H9 (cell line): Measurements from ENCODE around the gene PLA2G2C. TPM values are rescaled to one million over a fixed set of nuclear protein-coding genes. Genes with fewer than 3 reads are reported as not detected.

Experiments
- DNase-seq: peaks from one replicate; pipeline ENCODE4 v3.0.0-alpha.2; 2017
- H2AFZ ChIP-seq: one replicate; pipeline ENCODE4 v1.6.1; 2013; ENCODE audit warnings: mild to moderate bottlenecking, low read length, control low read depth, moderate library complexity
- H2AK5ac ChIP-seq: 2 replicates; pipeline ENCODE4 v1.6.1; 2013; ENCODE audit warnings: low read length, control low read depth, mixed read lengths; ENCODE audit not compliant: insufficient read length
- H2BK120ac ChIP-seq: one replicate; pipeline ENCODE4 v1.6.1; 2013; ENCODE audit warnings: low read depth, mild to moderate bottlenecking, low read length, control low read depth, inconsistent platforms; ENCODE audit not compliant: poor library complexity, severe bottlenecking
- H2BK12ac ChIP-seq: 2 replicates; pipeline ENCODE4 v1.6.1; 2013; ENCODE audit warnings: low read length, control low read depth, mixed read lengths, low read depth; ENCODE audit not compliant: insufficient read length
- H2BK15ac ChIP-seq: 2 replicates; pipeline ENCODE4 v1.6.1; 2013; ENCODE audit warnings: low read depth, low read length, control low read depth
- H2BK20ac ChIP-seq: one replicate; pipeline ENCODE4 v1.6.1; 2013; ENCODE audit warnings: low read depth, mild to moderate bottlenecking, low read length, control low read depth, inconsistent platforms; ENCODE audit not compliant: poor library complexity, severe bottlenecking
- H2BK5ac ChIP-seq: 2 replicates; pipeline ENCODE4 v1.6.1; 2013; ENCODE audit warnings: low read length, control low read depth, mixed read lengths; ENCODE audit not compliant: insufficient read length
- H3K14ac ChIP-seq: 2 replicates; pipeline ENCODE4 v1.6.1; 2013; ENCODE audit warnings: low read length, control low read depth; ENCODE audit not compliant: insufficient read depth
- H3K18ac ChIP-seq: 2 replicates; pipeline ENCODE4 v1.6.1; 2013; ENCODE audit warnings: low read depth, mild to moderate bottlenecking, mixed read lengths, low read length, control low read depth; ENCODE audit not compliant: insufficient read length
- H3K23ac ChIP-seq: 2 replicates; pipeline ENCODE4 v1.6.1; 2013; ENCODE audit warnings: low read length, control low read depth, mixed read lengths, low read depth; ENCODE audit not compliant: insufficient read length
- H3K23me2 ChIP-seq: 2 replicates; pipeline ENCODE4 v1.6.1; 2013; ENCODE audit warnings: low read depth, mild to moderate bottlenecking, mixed read lengths, low read length, control low read depth; ENCODE audit not compliant: insufficient read length, poor library complexity, severe bottlenecking
- H3K27ac ChIP-seq: 2 replicates; pipeline ENCODE4 v1.5.1; 2013; ENCODE audit warnings: low read length, control low read depth, mixed read lengths, low read depth; ENCODE audit not compliant: insufficient read length
- H3K27me3 ChIP-seq: 2 replicates; pipeline ENCODE4 v1.6.1; 2013; ENCODE audit warnings: low read length, control low read depth, inconsistent platforms; ENCODE audit not compliant: insufficient read depth
- H3K4ac ChIP-seq: 2 replicates; pipeline ENCODE4 v1.6.1; 2013; ENCODE audit warnings: low read depth, mild to moderate bottlenecking, control low read depth, inconsistent platforms, low read length, moderate library complexity
- H3K4me1 ChIP-seq: 2 replicates; pipeline ENCODE4 v1.6.1; 2013; ENCODE audit warnings: low read length, control low read depth, inconsistent platforms; ENCODE audit not compliant: insufficient read depth
- H3K4me2 ChIP-seq: 2 replicates; pipeline ENCODE4 v1.6.1; 2013; ENCODE audit warnings: low read length, control low read depth, mixed read lengths; ENCODE audit not compliant: insufficient read length, insufficient read depth
- H3K56ac ChIP-seq: 2 replicates; pipeline ENCODE4 v1.6.1; 2013; ENCODE audit warnings: low read depth, mild to moderate bottlenecking, mixed read lengths, low read length, control low read depth; ENCODE audit not compliant: insufficient read length
- H3K79me1 ChIP-seq: 2 replicates; pipeline ENCODE4 v1.6.1; 2013; ENCODE audit warnings: low read depth, mild to moderate bottlenecking, moderate library complexity, low read length, control low read depth, inconsistent platforms; ENCODE audit not compliant: insufficient read depth, poor library complexity, severe bottlenecking
- H3K79me2 ChIP-seq: 2 replicates; pipeline ENCODE4 v1.6.1; 2013; ENCODE audit warnings: low read length, control low read depth, inconsistent platforms; ENCODE audit not compliant: insufficient read depth
- H3K9ac ChIP-seq: 2 replicates; pipeline ENCODE4 v1.6.1; 2013; ENCODE audit warnings: low read length, control low read depth, mixed read lengths; ENCODE audit not compliant: insufficient read length; ENCODE audit errors: extremely low read depth
- H3K9me3 ChIP-seq: one replicate; pipeline ENCODE4 v1.6.1; 2013; ENCODE audit warnings: low read depth, low read length, inconsistent platforms; ENCODE audit not compliant: control insufficient read depth
- H3T11ph ChIP-seq: one replicate; pipeline ENCODE4 v1.6.1; 2013; ENCODE audit warnings: mild to moderate bottlenecking, low read length, control low read depth, inconsistent platforms
- H4K20me1 ChIP-seq: one replicate; pipeline ENCODE4 v1.6.1; 2013; ENCODE audit not compliant: control insufficient read depth, insufficient read length, insufficient read depth
- H4K5ac ChIP-seq: 2 replicates; pipeline ENCODE4 v1.6.1; 2013; ENCODE audit warnings: low read depth, mild to moderate bottlenecking, mixed read lengths, low read length, control low read depth; ENCODE audit not compliant: insufficient read length
- H4K8ac ChIP-seq: replicated peaks from 2 replicates; pipeline ENCODE4 v1.6.1; 2013; ENCODE audit warnings: low read length, control low read depth, mixed read lengths, low read depth; ENCODE audit not compliant: insufficient read length
- H4K91ac ChIP-seq: 2 replicates; pipeline ENCODE4 v1.6.1; 2013; ENCODE audit warnings: low read depth, mild to moderate bottlenecking, moderate library complexity, mixed read lengths, low read length, control low read depth; ENCODE audit not compliant: insufficient read length
- H3K27ac Mint-ChIP-seq, 3 experiments: 2 replicates in 2 of 3; 3 replicates in 1 of 3; pipeline ENCODE4 v1.8.0; 2020 to 2021; ENCODE audit warnings: mixed read lengths in 3 of 3, mild to moderate bottlenecking in 1 of 3, moderate library complexity in 1 of 3
- H3K27me3 Mint-ChIP-seq: 2 replicates; pipeline ENCODE4 v1.8.0; 2021; ENCODE audit warnings: low read depth, mild to moderate bottlenecking, moderate library complexity, mixed read lengths
- H3K36me3 Mint-ChIP-seq, 3 experiments: 2 replicates in 2 of 3; 3 replicates in 1 of 3; pipeline ENCODE4 v1.8.0; 2020 to 2021; ENCODE audit warnings: low read depth in 3 of 3, mixed read lengths in 3 of 3; ENCODE audit not compliant: insufficient read depth in 1 of 3
- H3K4me1 Mint-ChIP-seq, 2 experiments: 2 replicates each; pipeline ENCODE4 v1.8.0; 2020; ENCODE audit warnings: mixed read lengths in 2 of 2
- H3K4me3 Mint-ChIP-seq, 2 experiments: 2 replicates in 1 of 2; 3 replicates in 1 of 2; pipeline ENCODE4 v1.8.0; 2020 to 2021; ENCODE audit warnings: mild to moderate bottlenecking in 2 of 2, mixed read lengths in 2 of 2, moderate library complexity in 1 of 2
- H3K9me3 Mint-ChIP-seq, 2 experiments: 2 replicates in 1 of 2; 3 replicates in 1 of 2; pipeline ENCODE4 v1.8.0; 2020; ENCODE audit warnings: mild to moderate bottlenecking in 2 of 2, mixed read lengths in 2 of 2, moderate library complexity in 1 of 2
- WGBS: extraction: QIAGEN DNeasy Blood & Tissue Kit; methylation state at CpG from one replicate; pipeline ENCODE4 v1.1.7; 2013; ENCODE audit warnings: missing lambda C conversion rate, low lambda C conversion rate, mixed read lengths; ENCODE audit not compliant: insufficient read length; ENCODE audit errors: extremely low coverage; 5-methylcytosine and 5-hydroxymethylcytosine counted together
- total RNA-seq: library from RNA; stranded (reverse); gene quantifications from 2 replicates; pipeline ENCODE4 v1.2.1, GENCODE V29; 2021
- TF ChIP-seq, protein P1 (sequence below): fragments of 200-600 bp; sonication (generic); conservative IDR thresholded peaks from 3 replicates; pipeline ENCODE4 v1.8.0; 2021; ENCODE audit warnings: antibody characterized with exemption, mild to moderate bottlenecking

PLA2G2C gene
- total RNA-seq, 1 experiment from 2014 or later = not detected

DNA sequence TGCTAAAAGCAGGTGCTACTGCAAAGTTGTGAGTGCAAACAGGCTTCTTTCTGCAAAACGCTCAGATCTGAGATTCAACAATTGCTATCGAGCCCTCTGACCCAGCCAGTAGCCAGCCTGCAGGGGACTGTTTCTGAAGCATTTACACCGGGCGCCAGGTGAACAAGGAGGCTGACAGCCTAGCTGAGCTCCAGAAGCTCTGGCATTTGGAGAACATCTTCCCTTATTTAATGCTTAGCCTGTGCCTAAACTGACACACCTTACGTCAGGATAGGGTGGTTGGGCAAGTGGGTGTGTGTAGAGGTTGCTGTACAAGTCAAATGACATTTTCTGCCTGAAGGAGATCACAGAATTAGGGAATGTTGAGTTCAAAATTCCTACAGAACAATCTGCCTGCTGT, 15.8 kb upstream of the PLA2G2C start:
- H3K36me3 Mint-ChIP-seq = no peaks in the 10 kb centered on the region

More for the DNA sequence above, 15.8 kb upstream of the PLA2G2C start:
- H3K79me1 ChIP-seq = no peaks in the 10 kb centered on the region
- H3K27ac Mint-ChIP-seq = no peak overlapping the region
- no peak overlapping the region for H3T11ph ChIP-seq
- no peak overlapping the region for H3K27ac ChIP-seq
- no peak overlapping the region for H2AK5ac ChIP-seq
- H2BK15ac ChIP-seq = no peak overlapping the region
- whole genome bisulfite sequencing = no CpG with 5 or more reads among the region's 5 CpGs
- H3K9me3 ChIP-seq = no peaks in the 10 kb centered on the region
- no peak overlapping the region for H3K4me3 Mint-ChIP-seq
- no peak overlapping the region for H2AFZ ChIP-seq
- H3K23me2 ChIP-seq = no peaks in the 10 kb centered on the region
- H2BK12ac ChIP-seq = no peak overlapping the region
- no peak overlapping the region for H3K23ac ChIP-seq
- H3K4me1 Mint-ChIP-seq = peaks cover 5 to 7% of the 10 kb centered on the region in 2 experiments; a peak in 2 of 4 replicates
- no peaks in the 10 kb centered on the region for H3K9me3 Mint-ChIP-seq
- H3K9ac ChIP-seq = no peak overlapping the region
- peaks cover 18% of the 10 kb centered on the region for H3K27me3 Mint-ChIP-seq
- H4K5ac ChIP-seq = no peak overlapping the region
- H3K79me2 ChIP-seq = no peaks in the 10 kb centered on the region
- no peak overlapping the region for H3K56ac ChIP-seq
- H2BK5ac ChIP-seq = no peak overlapping the region
- no peaks in the 10 kb centered on the region for H4K20me1 ChIP-seq
- H4K91ac ChIP-seq = no peak overlapping the region
- H3K18ac ChIP-seq = no peak overlapping the region
- H3K4me1 ChIP-seq = no peaks in the 10 kb centered on the region
- TF ChIP-seq, protein P1, sequence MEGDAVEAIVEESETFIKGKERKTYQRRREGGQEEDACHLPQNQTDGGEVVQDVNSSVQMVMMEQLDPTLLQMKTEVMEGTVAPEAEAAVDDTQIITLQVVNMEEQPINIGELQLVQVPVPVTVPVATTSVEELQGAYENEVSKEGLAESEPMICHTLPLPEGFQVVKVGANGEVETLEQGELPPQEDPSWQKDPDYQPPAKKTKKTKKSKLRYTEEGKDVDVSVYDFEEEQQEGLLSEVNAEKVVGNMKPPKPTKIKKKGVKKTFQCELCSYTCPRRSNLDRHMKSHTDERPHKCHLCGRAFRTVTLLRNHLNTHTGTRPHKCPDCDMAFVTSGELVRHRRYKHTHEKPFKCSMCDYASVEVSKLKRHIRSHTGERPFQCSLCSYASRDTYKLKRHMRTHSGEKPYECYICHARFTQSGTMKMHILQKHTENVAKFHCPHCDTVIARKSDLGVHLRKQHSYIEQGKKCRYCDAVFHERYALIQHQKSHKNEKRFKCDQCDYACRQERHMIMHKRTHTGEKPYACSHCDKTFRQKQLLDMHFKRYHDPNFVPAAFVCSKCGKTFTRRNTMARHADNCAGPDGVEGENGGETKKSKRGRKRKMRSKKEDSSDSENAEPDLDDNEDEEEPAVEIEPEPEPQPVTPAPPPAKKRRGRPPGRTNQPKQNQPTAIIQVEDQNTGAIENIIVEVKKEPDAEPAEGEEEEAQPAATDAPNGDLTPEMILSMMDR = no peak
- no peak overlapping the region for H4K8ac ChIP-seq
- no peaks in the 10 kb centered on the region for H3K27me3 ChIP-seq
- no peak overlapping the region for H3K4me2 ChIP-seq
- no peak overlapping the region for H3K4ac ChIP-seq
- DNase-seq = no peak
- H3K14ac ChIP-seq = no peak overlapping the region
- no peak overlapping the region for H2BK120ac ChIP-seq
- H2BK20ac ChIP-seq = no peak overlapping the region
